ENCODE measurements around the gene SAMD8. TPM values are rescaled to one million over a fixed set of nuclear protein-coding genes. Genes with fewer than 3 reads are reported as not detected.

Gene SAMD8
- total RNA-seq, 1 donor from 2014 or later, result 35.4 TPM

GRCh38 chr10:75091146-75091545 lies 20.3 kb upstream of the SAMD8 start:
- peaks cover 5% of the 10 kb centered on the region for H3K27me3 Mint-ChIP-seq (ENCODE audit: low read depth, unreplicated experiment)
- Histone ChIP-seq H3K4me2 (ENCODE audit: low read length) (no peak overlapping the region), H3K9me3 (ENCODE audit: insufficient read depth, low read depth, low read length) (no peaks in the 10 kb centered on the region), H3K4me3 (ENCODE audit: insufficient read depth, low read depth, low read length) (no peak overlapping the region), H2AFZ (ENCODE audit: low read depth, low read length) (no peak overlapping the region), H4K20me1 (ENCODE audit: insufficient read depth, low read length) (no peaks in the 10 kb centered on the region), H3K36me3 (ENCODE audit: insufficient read depth, low read length) (no peaks in the 10 kb centered on the region), H3K27me3 (ENCODE audit: insufficient read depth, low read length) (no peaks in the 10 kb centered on the region), H3K9ac (ENCODE audit: low read length) (no peak overlapping the region), H3K79me2 (ENCODE audit: insufficient read depth, low read length) (no peaks in the 10 kb centered on the region), H3K4me1 (ENCODE audit: insufficient read depth, low read length) (no peaks in the 10 kb centered on the region), H3K27ac (ENCODE audit: low read depth, low read length) (no peak overlapping the region)
- FAIRE-seq (no peak), DNase-seq (ENCODE audit: low read depth) (no peak)
- H3K36me3 Mint-ChIP-seq (ENCODE audit: low read depth, unreplicated experiment), result no peaks in the 10 kb centered on the region
- H3K9me3 Mint-ChIP-seq (ENCODE audit: unreplicated experiment), result no peaks in the 10 kb centered on the region
- H3K4me1 Mint-ChIP-seq (ENCODE audit: low read depth, unreplicated experiment), result no peaks in the 10 kb centered on the region
- H3K27ac Mint-ChIP-seq (ENCODE audit: unreplicated experiment), result no peak overlapping the region
- H3K4me3 Mint-ChIP-seq (ENCODE audit: unreplicated experiment), result no peak overlapping the region
- TF ChIP-seq EZH2 (IDR thresholded peaks at IDR 0.05; ENCODE audit: insufficient read depth, low read length) (no peak), CTCF (IDR thresholded peaks at IDR 0.05; ENCODE audit: insufficient read depth, low read depth, low read length) (no peak)

GRCh38 chr10:75094465-75094864 lies 17.0 kb upstream of the SAMD8 start:
- Histone ChIP-seq H3K4me1 (ENCODE audit: insufficient read depth, low read length) (no peaks in the 10 kb centered on the region), H3K79me2 (ENCODE audit: insufficient read depth, low read length) (no peaks in the 10 kb centered on the region), H3K4me3 (ENCODE audit: insufficient read depth, low read depth, low read length) (no peak overlapping the region), H4K20me1 (ENCODE audit: insufficient read depth, low read length) (no peaks in the 10 kb centered on the region), H3K9ac (ENCODE audit: low read length) (no peak overlapping the region), H3K9me3 (ENCODE audit: insufficient read depth, low read depth, low read length) (no peaks in the 10 kb centered on the region), H3K27ac (ENCODE audit: low read depth, low read length) (no peak overlapping the region), H3K4me2 (ENCODE audit: low read length) (no peak overlapping the region), H2AFZ (ENCODE audit: low read depth, low read length) (no peak overlapping the region), H3K27me3 (ENCODE audit: insufficient read depth, low read length) (no peaks in the 10 kb centered on the region), H3K36me3 (ENCODE audit: insufficient read depth, low read length) (no peaks in the 10 kb centered on the region)
- Mint-ChIP-seq H3K36me3 (ENCODE audit: low read depth, unreplicated experiment) (no peaks in the 10 kb centered on the region), H3K4me1 (ENCODE audit: low read depth, unreplicated experiment) (no peaks in the 10 kb centered on the region), H3K27ac (ENCODE audit: unreplicated experiment) (no peak overlapping the region), H3K9me3 (ENCODE audit: unreplicated experiment) (no peaks in the 10 kb centered on the region), H3K27me3 (ENCODE audit: low read depth, unreplicated experiment) (peaks cover 5% of the 10 kb centered on the region), H3K4me3 (ENCODE audit: unreplicated experiment) (no peak overlapping the region)
- DNase-seq (ENCODE audit: low read depth), result no peak
- TF ChIP-seq EZH2 (IDR thresholded peaks at IDR 0.05; ENCODE audit: insufficient read depth, low read length), result no peak
- no peak for TF ChIP-seq CTCF (IDR thresholded peaks at IDR 0.05; ENCODE audit: insufficient read depth, low read depth, low read length)
- FAIRE-seq, result no peak

- Mint-ChIP-seq H3K4me3 (ENCODE audit: unreplicated experiment) (no peak overlapping the region), H3K36me3 (ENCODE audit: low read depth, unreplicated experiment) (no peaks in the 10 kb centered on the region), H3K9me3 (ENCODE audit: unreplicated experiment) (no peaks in the 10 kb centered on the region), H3K4me1 (ENCODE audit: low read depth, unreplicated experiment) (peaks cover 2% of the 10 kb centered on the region), H3K27me3 (ENCODE audit: low read depth, unreplicated experiment) (peaks cover 5% of the 10 kb centered on the region), H3K27ac (ENCODE audit: unreplicated experiment) (no peak overlapping the region)
- Histone ChIP-seq H3K4me2 (ENCODE audit: low read length) (no peak overlapping the region), H3K27ac (ENCODE audit: low read depth, low read length) (no peak overlapping the region), H3K36me3 (ENCODE audit: insufficient read depth, low read length) (no peaks in the 10 kb centered on the region), H3K4me3 (ENCODE audit: insufficient read depth, low read depth, low read length) (no peak overlapping the region), H3K9ac (ENCODE audit: low read length) (no peak overlapping the region), H4K20me1 (ENCODE audit: insufficient read depth, low read length) (peaks cover 4% of the 10 kb centered on the region), H3K9me3 (ENCODE audit: insufficient read depth, low read depth, low read length) (no peaks in the 10 kb centered on the region), H3K27me3 (ENCODE audit: insufficient read depth, low read length) (no peaks in the 10 kb centered on the region), H2AFZ (ENCODE audit: low read depth, low read length) (no peak overlapping the region), H3K79me2 (ENCODE audit: insufficient read depth, low read length) (no peaks in the 10 kb centered on the region), H3K4me1 (ENCODE audit: insufficient read depth, low read length) (peaks cover 2% of the 10 kb centered on the region)
- DNase-seq (ENCODE audit: low read depth) (no peak), FAIRE-seq (no peak)
- TF ChIP-seq CTCF (IDR thresholded peaks at IDR 0.05; ENCODE audit: insufficient read depth, low read depth, low read length) (no peak), EZH2 (IDR thresholded peaks at IDR 0.05; ENCODE audit: insufficient read depth, low read length) (no peak)
Measured at GRCh38 chr10:75095631-75096030, 15.8 kb upstream of the SAMD8 start.

Data from astrocyte (in vitro differentiated cells and primary cell).